HepG2 (cell line): ENCODE data around the gene MYL11. TPM values are rescaled to one million over a fixed set of nuclear protein-coding genes. Genes with fewer than 3 reads are reported as not detected.

Experiments
- BHLHE40 ChIP-seq: IDR thresholded peaks from 2 replicates; pipeline ENCODE4 v1.6.1; 2011; ENCODE audit warnings: low read length, improper control_type of control experiment
- CC2D1A ChIP-seq: sonication (generic); formaldehyde crosslinking; IDR thresholded peaks from 2 replicates; pipeline ENCODE4 v1.8.1; 2023; ENCODE audit warnings: mild to moderate bottlenecking, missing genetic modification reagents
- CEBPB ChIP-seq: IDR thresholded peaks from 2 replicates; pipeline ENCODE4 v1.6.1; 2011; ENCODE audit warnings: low read depth, low read length, improper control_type of control experiment, borderline replicate concordance
- ETV5 ChIP-seq: IDR thresholded peaks from 2 replicates; pipeline ENCODE4 v1.6.1; 2018; ENCODE audit warnings: missing biosample characterization, missing genetic modification reagents, inconsistent platforms, borderline replicate concordance
- GATAD1 ChIP-seq: IDR thresholded peaks from 2 replicates; pipeline ENCODE4 v1.6.1; 2016; ENCODE audit warnings: missing genetic modification reagents, missing compliant biosample characterization
- HNRNPLL ChIP-seq: fragments of 200-400 bp; formaldehyde crosslinking; IDR thresholded peaks from 2 replicates; pipeline ENCODE4 v1.6.1; 2017; ENCODE audit warnings: mild to moderate bottlenecking, low read depth, low read length; ENCODE audit not compliant: poor library complexity, severe bottlenecking
- HNRNPUL1 ChIP-seq: fragments of 200-400 bp; formaldehyde crosslinking; IDR thresholded peaks from 2 replicates; pipeline ENCODE4 v1.6.1; 2017; ENCODE audit warnings: low read depth, mild to moderate bottlenecking, low read length, moderate library complexity
- KAT7 ChIP-seq: IDR thresholded peaks from 2 replicates; pipeline ENCODE4 v1.6.1; 2018; ENCODE audit warnings: borderline replicate concordance, missing compliant biosample characterization
- PTBP1 ChIP-seq: fragments of 200-400 bp; formaldehyde crosslinking; IDR thresholded peaks from 2 replicates; pipeline ENCODE4 v1.6.1; 2018; ENCODE audit warnings: low read length, low read depth; ENCODE audit not compliant: poor library complexity, severe bottlenecking
- SNAPC2 ChIP-seq: sonication (generic); formaldehyde crosslinking; IDR thresholded peaks from 2 replicates; pipeline ENCODE4 v1.8.1; 2022; ENCODE audit warnings: mild to moderate bottlenecking, missing genetic modification reagents
- SOX6 ChIP-seq, 2 experiments: fragments of 450-650 bp in 1 of 2; sonication (generic) in 1 of 2; formaldehyde crosslinking in 1 of 2; IDR thresholded peaks; 2 replicates each; pipeline versions ENCODE4 v1.4.0 to v1.6.1; 2017 to 2020; ENCODE audit warnings: antibody characterized with exemption in 1 of 2, mild to moderate bottlenecking in 1 of 2, missing genetic modification reagents in 1 of 2
- ZMAT3 ChIP-seq: sonication (generic); formaldehyde crosslinking; conservative IDR thresholded peaks from 2 replicates; pipeline ENCODE4 v1.7.0; 2021; ENCODE audit warnings: missing genetic modification reagents
- ZNF550 ChIP-seq: sonication (generic); formaldehyde crosslinking; IDR thresholded peaks from 2 replicates; pipeline ENCODE4 v1.4.0; 2020; ENCODE audit warnings: mild to moderate bottlenecking, missing genetic modification reagents, borderline replicate concordance
- ZNF607 ChIP-seq: sonication (generic); formaldehyde crosslinking; IDR thresholded peaks from 2 replicates; pipeline ENCODE4 v1.5.1; 2020; ENCODE audit warnings: missing genetic modification reagents, mild to moderate bottlenecking, borderline replicate concordance
- ZNF772 ChIP-seq: sonication (generic); formaldehyde crosslinking; IDR thresholded peaks from 2 replicates; pipeline ENCODE4 v1.5.0; 2020; ENCODE audit warnings: mild to moderate bottlenecking, missing genetic modification reagents
- polyA plus RNA-seq, 8 experiments: library from polyadenylated mRNA; depleted of rRNA in 3 of 8; stranded (reverse) in 7 of 8; unstranded in 1 of 8; fragments of >200 nt; fragmentation: Illumina TruSeq in 4 of 8; extraction: Trizol in 4 of 8; gene quantifications; 2 replicates each; pipeline versions ENCODE4 v1.2.1 to v1.2.3, GENCODE V29; 2011 to 2016; ENCODE audit warnings: low read depth in 4 of 8, missing spikeins in 1 of 8, mixed read lengths in 1 of 8; ENCODE audit not compliant: insufficient read depth in 1 of 8
- total RNA-seq, 5 experiments: library from RNA; depleted of rRNA; stranded (reverse); fragments of >200 nt; fragmentation: Illumina TruSeq; extraction: Trizol; gene quantifications; 2 replicates each; pipeline ENCODE4 v1.2.3, GENCODE V29; 2016; ENCODE audit warnings: low read depth in 1 of 5
- TF ChIP-seq, protein P1 (sequence below): IDR thresholded peaks from 2 replicates; pipeline ENCODE4 v1.6.1; 2012; ENCODE audit warnings: inconsistent platforms
- TF ChIP-seq, protein P2 (sequence below): sonication (generic); formaldehyde crosslinking; IDR thresholded peaks from 2 replicates; pipeline ENCODE4 v1.5.0; 2020; ENCODE audit warnings: missing genetic modification reagents
- TF ChIP-seq, protein P3 (sequence below): sonication (generic); formaldehyde crosslinking; IDR thresholded peaks from 2 replicates; pipeline ENCODE4 v1.4.0; 2020; ENCODE audit warnings: low read depth, missing genetic modification reagents
- TF ChIP-seq, protein P4 (sequence below): sonication (generic); formaldehyde crosslinking; IDR thresholded peaks from 2 replicates; pipeline ENCODE4 v1.9.0; 2022; ENCODE audit warnings: missing genetic modification reagents, mild to moderate bottlenecking, borderline replicate concordance
- TF ChIP-seq, protein P5 (sequence below): sonication (generic); formaldehyde crosslinking; IDR thresholded peaks from 2 replicates; pipeline ENCODE4 v1.4.0; 2020; ENCODE audit warnings: missing genetic modification reagents, borderline replicate concordance

MYL11 gene
- total and polyA plus RNA-seq, 2 of the 13 experiments (the other 11 are each of a cell fraction or from before 2014, with no cell fraction given): not detected

DNA sequence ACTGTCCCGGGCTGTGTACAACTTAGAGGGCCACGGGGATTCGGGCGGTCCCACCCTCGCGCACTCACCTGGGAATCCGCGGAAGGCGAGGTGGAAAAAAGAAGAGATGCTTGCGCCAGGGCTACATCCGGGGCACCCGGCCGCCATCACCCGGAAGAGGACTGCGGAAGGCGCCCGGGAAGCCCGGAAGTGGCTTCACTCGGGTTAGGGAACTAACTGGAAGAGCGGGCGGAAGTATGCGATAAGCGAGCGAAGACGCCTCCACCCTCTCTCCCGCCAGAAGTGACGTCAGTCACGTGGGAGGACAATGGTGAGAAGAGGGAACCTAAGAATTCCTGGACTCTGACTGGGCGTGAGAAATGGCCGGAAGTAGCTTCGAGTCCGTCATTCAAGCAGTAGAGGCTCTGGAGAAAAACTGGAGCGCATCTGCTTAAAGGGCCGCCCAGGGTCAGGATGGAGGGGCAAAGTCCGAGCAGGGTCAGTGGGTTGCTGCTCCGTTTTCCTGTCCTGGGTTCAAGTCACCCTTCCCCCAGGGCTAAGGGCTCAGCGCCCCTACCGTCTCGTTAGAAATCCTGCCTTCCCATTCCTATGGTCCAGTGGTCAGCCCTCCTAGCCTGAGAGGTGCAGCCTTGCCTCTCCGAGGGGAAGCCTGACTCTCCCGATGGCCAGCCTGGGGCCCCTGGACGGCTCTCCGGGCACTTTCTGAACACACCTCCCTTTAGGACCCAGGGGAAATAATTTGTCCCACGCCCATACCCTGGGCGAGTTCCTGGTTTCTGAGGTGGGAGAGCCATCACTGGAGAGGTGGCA is 19.3 kb upstream of the MYL11 start, which contains the start of gene CD2BP2 (continued):
- TF ChIP-seq, protein P1, sequence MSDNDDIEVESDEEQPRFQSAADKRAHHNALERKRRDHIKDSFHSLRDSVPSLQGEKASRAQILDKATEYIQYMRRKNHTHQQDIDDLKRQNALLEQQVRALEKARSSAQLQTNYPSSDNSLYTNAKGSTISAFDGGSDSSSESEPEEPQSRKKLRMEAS: peak; percentile 93
- TF ChIP-seq, protein P2, sequence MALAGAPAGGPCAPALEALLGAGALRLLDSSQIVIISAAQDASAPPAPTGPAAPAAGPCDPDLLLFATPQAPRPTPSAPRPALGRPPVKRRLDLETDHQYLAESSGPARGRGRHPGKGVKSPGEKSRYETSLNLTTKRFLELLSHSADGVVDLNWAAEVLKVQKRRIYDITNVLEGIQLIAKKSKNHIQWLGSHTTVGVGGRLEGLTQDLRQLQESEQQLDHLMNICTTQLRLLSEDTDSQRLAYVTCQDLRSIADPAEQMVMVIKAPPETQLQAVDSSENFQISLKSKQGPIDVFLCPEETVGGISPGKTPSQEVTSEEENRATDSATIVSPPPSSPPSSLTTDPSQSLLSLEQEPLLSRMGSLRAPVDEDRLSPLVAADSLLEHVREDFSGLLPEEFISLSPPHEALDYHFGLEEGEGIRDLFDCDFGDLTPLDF (CRISPR knock-in tag): peak; percentile 95
- TF ChIP-seq GATAD1 (CRISPR knock-in tag) (peak; percentile 91), ETV5 (CRISPR knock-in tag) (peak; percentile 93), ZNF607 (no peak; the same call in 1 of the 2 replicates), BHLHE40 (peak; percentile 94), PTBP1 (no peak), ZNF772 (CRISPR knock-in tag) (peak; percentile 92), CEBPB (peak; percentile 32; the same call in 1 of the 2 replicates), SNAPC2 (CRISPR knock-in tag) (peak; percentile 56; the same call in 1 of the 2 replicates), ZMAT3 (CRISPR knock-in tag) (no peak; the same call in 1 of the 2 replicates), HNRNPUL1 (no peak), KAT7 (CRISPR knock-in tag) (peak; percentile 78), ZNF550 (no peak), SOX6 (IDR thresholded peaks at IDR 0.05) (no peak), SOX6 (CRISPR knock-in tag; IDR thresholded peaks at IDR 0.05) (peak; percentile 93), HNRNPLL (peak; percentile 74), CC2D1A (CRISPR knock-in tag) (no peak)
- TF ChIP-seq, protein P3, sequence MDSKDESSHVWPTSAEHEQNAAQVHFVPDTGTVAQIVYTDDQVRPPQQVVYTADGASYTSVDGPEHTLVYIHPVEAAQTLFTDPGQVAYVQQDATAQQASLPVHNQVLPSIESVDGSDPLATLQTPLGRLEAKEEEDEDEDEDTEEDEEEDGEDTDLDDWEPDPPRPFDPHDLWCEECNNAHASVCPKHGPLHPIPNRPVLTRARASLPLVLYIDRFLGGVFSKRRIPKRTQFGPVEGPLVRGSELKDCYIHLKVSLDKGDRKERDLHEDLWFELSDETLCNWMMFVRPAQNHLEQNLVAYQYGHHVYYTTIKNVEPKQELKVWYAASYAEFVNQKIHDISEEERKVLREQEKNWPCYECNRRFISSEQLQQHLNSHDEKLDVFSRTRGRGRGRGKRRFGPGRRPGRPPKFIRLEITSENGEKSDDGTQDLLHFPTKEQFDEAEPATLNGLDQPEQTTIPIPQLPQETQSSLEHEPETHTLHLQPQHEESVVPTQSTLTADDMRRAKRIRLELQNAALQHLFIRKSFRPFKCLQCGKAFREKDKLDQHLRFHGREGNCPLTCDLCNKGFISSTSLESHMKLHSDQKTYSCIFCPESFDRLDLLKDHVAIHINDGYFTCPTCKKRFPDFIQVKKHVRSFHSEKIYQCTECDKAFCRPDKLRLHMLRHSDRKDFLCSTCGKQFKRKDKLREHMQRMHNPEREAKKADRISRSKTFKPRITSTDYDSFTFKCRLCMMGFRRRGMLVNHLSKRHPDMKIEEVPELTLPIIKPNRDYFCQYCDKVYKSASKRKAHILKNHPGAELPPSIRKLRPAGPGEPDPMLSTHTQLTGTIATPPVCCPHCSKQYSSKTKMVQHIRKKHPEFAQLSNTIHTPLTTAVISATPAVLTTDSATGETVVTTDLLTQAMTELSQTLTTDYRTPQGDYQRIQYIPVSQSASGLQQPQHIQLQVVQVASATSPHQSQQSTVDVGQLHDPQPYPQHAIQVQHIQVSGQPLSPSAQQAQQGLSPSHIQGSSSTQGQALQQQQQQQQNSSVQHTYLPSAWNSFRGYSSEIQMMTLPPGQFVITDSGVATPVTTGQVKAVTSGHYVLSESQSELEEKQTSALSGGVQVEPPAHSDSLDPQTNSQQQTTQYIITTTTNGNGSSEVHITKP (CRISPR knock-in tag): no peak; the same call in 1 of the 2 replicates
- TF ChIP-seq, protein P4, sequence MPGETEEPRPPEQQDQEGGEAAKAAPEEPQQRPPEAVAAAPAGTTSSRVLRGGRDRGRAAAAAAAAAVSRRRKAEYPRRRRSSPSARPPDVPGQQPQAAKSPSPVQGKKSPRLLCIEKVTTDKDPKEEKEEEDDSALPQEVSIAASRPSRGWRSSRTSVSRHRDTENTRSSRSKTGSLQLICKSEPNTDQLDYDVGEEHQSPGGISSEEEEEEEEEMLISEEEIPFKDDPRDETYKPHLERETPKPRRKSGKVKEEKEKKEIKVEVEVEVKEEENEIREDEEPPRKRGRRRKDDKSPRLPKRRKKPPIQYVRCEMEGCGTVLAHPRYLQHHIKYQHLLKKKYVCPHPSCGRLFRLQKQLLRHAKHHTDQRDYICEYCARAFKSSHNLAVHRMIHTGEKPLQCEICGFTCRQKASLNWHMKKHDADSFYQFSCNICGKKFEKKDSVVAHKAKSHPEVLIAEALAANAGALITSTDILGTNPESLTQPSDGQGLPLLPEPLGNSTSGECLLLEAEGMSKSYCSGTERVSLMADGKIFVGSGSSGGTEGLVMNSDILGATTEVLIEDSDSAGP: peak; percentile 99
- TF ChIP-seq, protein P5, sequence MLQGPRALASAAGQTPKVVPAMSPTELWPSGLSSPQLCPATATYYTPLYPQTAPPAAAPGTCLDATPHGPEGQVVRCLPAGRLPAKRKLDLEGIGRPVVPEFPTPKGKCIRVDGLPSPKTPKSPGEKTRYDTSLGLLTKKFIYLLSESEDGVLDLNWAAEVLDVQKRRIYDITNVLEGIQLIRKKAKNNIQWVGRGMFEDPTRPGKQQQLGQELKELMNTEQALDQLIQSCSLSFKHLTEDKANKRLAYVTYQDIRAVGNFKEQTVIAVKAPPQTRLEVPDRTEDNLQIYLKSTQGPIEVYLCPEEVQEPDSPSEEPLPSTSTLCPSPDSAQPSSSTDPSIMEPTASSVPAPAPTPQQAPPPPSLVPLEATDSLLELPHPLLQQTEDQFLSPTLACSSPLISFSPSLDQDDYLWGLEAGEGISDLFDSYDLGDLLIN (CRISPR knock-in tag): 0 out of 2 replicates have a peak, but pooled peaks have one; percentile 54
